Adrenal gland (tissue), 12 donors: ENCODE measurements around the gene BMP6. TPM values are rescaled to one million over a fixed set of nuclear protein-coding genes. Genes with fewer than 3 reads are reported as not detected.

ENCODE experiments used
- DNase-seq, 7 donors: peaks; one replicate each; pipeline ENCODE4 v3.0.0-alpha.2; 2019 to 2020
- H3K27ac ChIP-seq, 5 donors: fragments of 200-600 bp; sonication (generic) in 4 of 5; 1 replicate in 3 of 5; 2 replicates in 2 of 5; pipeline versions ENCODE4 v1.5.1 to v1.8.0; 2016 to 2020; ENCODE audit warnings: mild to moderate bottlenecking in 1 of 5
- H3K27me3 ChIP-seq: fragments of 200-600 bp; 2 replicates; pipeline ENCODE4 v1.8.0; 2021
- H3K36me3 ChIP-seq, 2 donors: fragments of 200-600 bp; replicated peaks in 1 of 2; 1 replicate in 1 of 2; 2 replicates in 1 of 2; pipeline versions ENCODE4 v1.5.1 to v1.8.0; 2018 to 2022
- H3K4me1 ChIP-seq, 2 donors: fragments of 200-600 bp; replicated peaks in 1 of 2; 1 replicate in 1 of 2; 2 replicates in 1 of 2; pipeline versions ENCODE4 v1.5.1 to v1.8.0; 2018 to 2021
- H3K4me3 ChIP-seq, 4 donors: fragments of 200-600 bp; sonication (generic) in 3 of 4; one replicate each; pipeline ENCODE4 v1.5.1; 2016 to 2018
- H3K9me3 ChIP-seq, 3 donors: fragments of 200-600 bp; sonication (generic) in 1 of 3; replicated peaks in 1 of 3; 1 replicate in 2 of 3; 2 replicates in 1 of 3; pipeline versions ENCODE4 v1.5.1 to v1.8.0; 2016 to 2021
- CTCF ChIP-seq, 6 experiments: fragments of 450-650 bp in 4 of 6; fragments of 200-600 bp in 2 of 6; sonication (generic) in 1 of 6; IDR thresholded peaks; 1 replicate in 5 of 6; 2 replicates in 1 of 6; pipeline versions ENCODE4 v1.5.1 to v1.8.0; 2016 to 2021; ENCODE audit warnings: antibody characterized with exemption in 6 of 6, mild to moderate bottlenecking in 2 of 6, moderate library complexity in 1 of 6
- POLR2A ChIP-seq, 2 donors: fragments of 450-650 bp; IDR thresholded peaks; one replicate each; pipeline ENCODE4 v1.6.1; 2017; ENCODE audit warnings: antibody characterized with exemption in 2 of 2, mild to moderate bottlenecking in 2 of 2, moderate library complexity in 1 of 2
- WGBS, 4 donors: extraction: QIAGEN DNeasy Blood & Tissue Kit in 2 of 4; methylation state at CpG; one replicate each; pipeline versions ENCODE4 v1.1.5 to v1.1.7; 2013 to 2017; 5-methylcytosine and 5-hydroxymethylcytosine counted together
- intact Hi-C, 2 donors: fragments of 100-400 bp; cut with DNase I; formaldehyde crosslinking; loops; one replicate each; pipeline versions ENCODE4 v1.14.1 to v1.15.0; 2022 to 2023
- polyA plus RNA-seq, 3 donors: library from polyadenylated mRNA; stranded (reverse); fragments of 200-250 nt in 2 of 3; fragments of 350-450 nt in 1 of 3; fragmentation: Illumina TruSeq in 1 of 3; extraction: RNeasy Lipid Tissue Mini Kit (QIAGEN cat#74804) in 1 of 3; gene quantifications; one replicate each; pipeline ENCODE4 v1.2.3, GENCODE V29; 2013 to 2014
- total RNA-seq, 9 donors: library from RNA; depleted of rRNA in 4 of 9; stranded (reverse); fragments of >200 nt in 4 of 9; fragments of 120-200 nt in 1 of 9; fragmentation: NEBNext Ultra II Directional in 1 of 9; extraction: Animal tissue kit (Norgen Biotek cat#: 25700) in 1 of 9; gene quantifications; one replicate each; pipeline versions ENCODE4 v1.1.0 to v1.2.4, GENCODE V29; 2013 to 2023
- donor health status: healthy with polysubstance abuse.
- donor health status: Bipolar disorder and iron deficiency.
- donor health status: DM: yes; HTN: yes; CAD: no.
- donor health status: DM: no; HTN: no; CAD: no.
- donor health status: DM: no; HTN: no; CAD: no.
- donor health status: DM: yes; HTN: yes; CAD: no.

The BMP6 gene
- total and polyA plus RNA-seq, 12 donors, result 1.4 to 17.0 (median 4.2) TPM

- Histone ChIP-seq H3K27ac (no peak overlapping the region), H3K9me3 (no peaks in the 10 kb centered on the region), H3K27me3 (no peaks in the 10 kb centered on the region), H3K36me3 (no peaks in the 10 kb centered on the region), H3K4me1 (no peaks in the 10 kb centered on the region), H3K4me3 (no peak overlapping the region)
- intact Hi-C loops, result no loop called here
- 47 to 56% (median 49%) methylated on average over 5 of the region's 5 CpGs for WGBS, 4 donors
- peak in 4 of 7 donors; percentile 25 to 60 (median 50) for DNase-seq
- TF ChIP-seq POLR2A (IDR thresholded peaks at IDR 0.05), result no peak
- TF ChIP-seq CTCF (IDR thresholded peaks at IDR 0.05), result no peak
Observed at GRCh38 chr6:7917729-7918128, 191.8 kb downstream of the BMP6 start.

DNA sequence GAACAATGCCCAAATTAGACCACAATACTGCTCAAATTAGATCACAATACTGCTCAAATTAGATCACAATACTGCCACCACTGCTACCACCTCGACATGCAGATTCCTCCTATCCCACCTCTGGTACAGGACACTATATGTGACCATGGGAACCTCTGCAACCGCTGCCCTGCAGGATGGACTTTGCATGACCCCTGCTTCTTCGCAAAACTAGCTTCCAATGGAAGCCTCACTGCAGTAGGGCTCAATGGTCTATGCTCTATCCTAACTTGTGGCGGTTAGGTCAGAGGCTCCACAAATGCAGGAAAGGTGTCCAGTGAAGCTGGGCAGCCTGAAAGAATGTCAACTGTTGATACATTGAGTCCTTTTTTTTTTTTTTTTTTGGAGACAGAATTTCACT is 192.5 kb downstream of the BMP6 start:
- H3K27ac ChIP-seq, result no peak overlapping the region
- no peaks in the 10 kb centered on the region for H3K9me3 ChIP-seq
- no peaks in the 10 kb centered on the region for H3K36me3 ChIP-seq
- intact Hi-C loops, result no loop called here
- no peak for TF ChIP-seq POLR2A (IDR thresholded peaks at IDR 0.05)
- no peak for TF ChIP-seq CTCF (IDR thresholded peaks at IDR 0.05)
- no peaks in the 10 kb centered on the region for H3K4me1 ChIP-seq
- 91 to 97% (median 93%) methylated on average over 4 of the region's 4 CpGs for WGBS, 4 donors
- no peak overlapping the region for H3K4me3 ChIP-seq
- H3K27me3 ChIP-seq, result no peaks in the 10 kb centered on the region
- no peak for DNase-seq

DNA sequence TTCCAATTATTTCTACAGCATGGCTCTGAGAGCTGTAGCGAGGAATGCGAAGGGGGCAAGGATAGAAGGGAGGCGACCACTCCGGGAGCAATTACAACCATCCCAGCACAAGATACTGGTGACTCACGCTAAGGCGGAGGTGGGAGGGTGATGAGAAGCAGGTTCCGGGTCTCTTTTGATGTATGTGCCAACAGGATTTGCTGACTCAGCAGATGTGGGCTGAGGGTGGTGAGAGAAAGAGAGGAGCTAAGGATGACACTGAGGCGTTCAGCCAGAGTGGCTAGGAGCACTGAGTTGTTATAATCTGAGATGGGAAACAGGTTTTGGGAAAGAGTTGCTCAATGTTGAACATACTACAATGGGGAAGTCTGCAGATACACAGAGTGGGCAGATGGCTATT is 194.0 kb downstream of the BMP6 start:
- H3K27me3 ChIP-seq, result no peaks in the 10 kb centered on the region
- WGBS, 4 donors, result 50 to 58% (median 52%) methylated on average over 8 of the region's 8 CpGs
- peak in 2 of 7 donors; percentile 42 to 45 for DNase-seq
- H3K9me3 ChIP-seq, result no peaks in the 10 kb centered on the region
- TF ChIP-seq CTCF (IDR thresholded peaks at IDR 0.05) (no peak), POLR2A (IDR thresholded peaks at IDR 0.05) (no peak)
- H3K4me1 ChIP-seq, result no peaks in the 10 kb centered on the region
- H3K27ac ChIP-seq, result no peak overlapping the region
- no peak overlapping the region for H3K4me3 ChIP-seq
- intact Hi-C loops, result no loop called here
- no peaks in the 10 kb centered on the region for H3K36me3 ChIP-seq

- no peaks in the 10 kb centered on the region for H3K9me3 ChIP-seq
- WGBS, 4 donors, result 79 to 86% (median 83%) methylated on average over 2 of the region's 2 CpGs
Observed at GRCh38 chr6:7920425-7920824, 194.5 kb downstream of the BMP6 start.

More at GRCh38 chr6:7920425-7920824, 194.5 kb downstream of the BMP6 start:
- no peak for TF ChIP-seq CTCF (IDR thresholded peaks at IDR 0.05)
- no peak for TF ChIP-seq POLR2A (IDR thresholded peaks at IDR 0.05)
- no peaks in the 10 kb centered on the region for H3K4me1 ChIP-seq
- no peaks in the 10 kb centered on the region for H3K27me3 ChIP-seq
- no peak overlapping the region for H3K27ac ChIP-seq
- no peaks in the 10 kb centered on the region for H3K36me3 ChIP-seq
- intact Hi-C loops, result no loop called here
- DNase-seq, result no peak
- H3K4me3 ChIP-seq, result no peak overlapping the region
